SK-N-SH (cell line): ENCODE results near the gene NTSR1.

ENCODE experiments used
- CTCF ChIP-seq: fragments of 200-600 bp; sonication (generic); IDR thresholded peaks from 2 replicates; pipeline ENCODE4 v1.6.1; 2017; ENCODE audit warnings: antibody characterized with exemption, mild to moderate bottlenecking, moderate library complexity
- ELF1 ChIP-seq: IDR thresholded peaks from 2 replicates; pipeline ENCODE4 v1.4.0; 2012
- EP300 ChIP-seq, 2 experiments: IDR thresholded peaks; 2 replicates each; pipeline versions ENCODE4 v1.4.0 to v1.6.1; 2012; ENCODE audit warnings: borderline replicate concordance in 1 of 2, low read depth in 1 of 2, low read length in 1 of 2
- EZH2phosphoT487 ChIP-seq: fragments of 200-600 bp; sonication (generic); IDR thresholded peaks from 2 replicates; pipeline ENCODE4 v1.6.1; 2017; ENCODE audit warnings: low read depth, mixed run types, mild to moderate bottlenecking, antibody characterized with exemption, moderate library complexity, borderline replicate concordance
- FOXJ3 ChIP-seq: sonication (generic); formaldehyde crosslinking; IDR thresholded peaks from 2 replicates; pipeline ENCODE4 v1.5.1; 2020; ENCODE audit warnings: mild to moderate bottlenecking, missing genetic modification reagents
- JUND ChIP-seq: IDR thresholded peaks from 2 replicates; pipeline ENCODE4 v1.4.0; 2012
- MAX ChIP-seq: IDR thresholded peaks from 2 replicates; pipeline ENCODE4 v1.4.0; 2012; ENCODE audit warnings: low read depth
- NRF1 ChIP-seq: IDR thresholded peaks from 2 replicates; pipeline ENCODE4 v1.6.1; 2012; ENCODE audit warnings: low read depth, mild to moderate bottlenecking, low read length
- PBX3 ChIP-seq: IDR thresholded peaks from 2 replicates; pipeline ENCODE4; 2012
- POLR2AphosphoS5 ChIP-seq: IDR thresholded peaks from 2 replicates; pipeline ENCODE4 v1.6.1; 2012; ENCODE audit warnings: low read depth, low read length
- RAD21 ChIP-seq: IDR thresholded peaks from 2 replicates; pipeline ENCODE4 v1.6.1; 2012; ENCODE audit warnings: mild to moderate bottlenecking, low read length
- TCF12 ChIP-seq: IDR thresholded peaks from 2 replicates; pipeline ENCODE4 v1.4.0; 2012
- USF1 ChIP-seq: IDR thresholded peaks from 2 replicates; pipeline ENCODE4 v1.4.0; 2012; ENCODE audit warnings: low read depth, borderline replicate concordance
- YY1 ChIP-seq: IDR thresholded peaks from 2 replicates; pipeline ENCODE4 v1.4.0; 2012; ENCODE audit warnings: low read depth, mild to moderate bottlenecking

- TF ChIP-seq CTCF (peak; percentile 99), TCF12 (peak; percentile 15; the same call in 1 of the 2 replicates), YY1 (no peak), USF1 (no peak), EP300 (IDR thresholded peaks at IDR 0.05; ENCODE audit: borderline replicate concordance in 1 of 2, low read depth in 1 of 2, low read length in 1 of 2) (no peak), FOXJ3 (no peak), JUND (no peak), MAX (peak; percentile 75), POLR2AphosphoS5 (no peak), EZH2phosphoT487 (no peak), ELF1 (no peak), RAD21 (peak; percentile 99), PBX3 (no peak), NRF1 (0 out of 2 replicates have a peak, but pooled peaks have one; percentile 1)
Measured at GRCh38 chr20:62791301-62792181, 82.9 kb downstream of the NTSR1 start.
